ENCODE results near the gene PHEX. TPM values are rescaled to one million over a fixed set of nuclear protein-coding genes. Genes with fewer than 3 reads are reported as not detected.

The PHEX gene
- total and polyA plus RNA-seq, 12 donors, result 0.07 to 0.33 (median 0.10) TPM; not detected in 1

DNA sequence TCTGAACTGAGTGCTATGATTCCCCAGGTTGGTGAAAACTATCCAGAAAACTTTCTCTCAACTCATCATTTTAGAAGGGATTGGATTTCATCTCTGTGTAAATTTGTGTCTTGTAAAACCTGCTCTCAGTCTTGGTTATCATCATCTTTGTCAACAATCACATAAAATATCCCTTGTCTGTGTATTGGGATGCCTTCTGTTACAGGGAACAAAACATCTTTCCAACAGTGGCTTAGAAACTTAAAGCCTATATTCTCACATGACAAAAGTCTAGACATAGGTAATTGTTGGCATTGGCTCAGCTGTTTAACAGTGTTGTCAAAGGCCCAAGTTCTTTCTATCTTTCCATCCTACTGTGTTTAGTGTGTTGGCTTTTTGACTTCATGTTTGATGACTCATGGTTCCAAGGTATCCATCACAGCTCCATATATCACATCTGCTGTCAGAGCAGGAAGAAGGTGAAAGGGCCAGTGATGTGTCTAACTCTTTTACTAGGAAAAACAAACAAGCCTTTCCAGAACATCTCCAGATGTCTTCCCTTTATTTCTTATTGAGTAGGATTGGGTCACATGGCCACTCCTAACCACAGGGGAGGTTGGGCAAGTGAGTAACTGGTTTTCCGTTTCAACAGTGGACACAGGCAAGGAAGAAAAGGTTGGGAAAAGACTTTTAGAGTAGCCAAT is 65.0 kb downstream of the PHEX start:
- H3K9me3 ChIP-seq (replicated peaks in 1 of 3), result no peaks in the 10 kb centered on the region
- intact Hi-C loops (cut with DNase I), result no loop called here

DNA sequence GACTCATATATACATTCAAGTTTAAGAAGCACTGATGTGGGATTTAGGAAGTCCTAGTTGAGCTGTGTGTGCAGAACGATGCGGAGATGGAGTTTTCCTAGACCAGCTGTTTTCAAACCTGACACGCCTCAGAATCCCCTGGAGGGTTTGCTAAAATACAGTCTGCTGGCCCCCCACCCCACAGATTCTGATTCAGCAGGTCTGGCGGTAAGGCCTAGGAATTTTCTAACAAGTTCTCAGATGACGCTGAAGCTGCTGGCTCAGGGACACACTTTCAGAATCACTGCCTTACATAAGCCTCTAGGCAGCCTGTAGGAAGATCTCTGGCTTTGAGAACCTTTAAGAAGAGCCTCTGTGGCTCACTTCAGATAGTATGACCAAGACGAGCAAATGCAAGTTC is 73.1 kb downstream of the PHEX start:
- no peaks in the 10 kb centered on the region for H3K36me3 ChIP-seq (replicated peaks in 1 of 2)
- no peak for DNase-seq
- H3K9me3 ChIP-seq (replicated peaks in 1 of 3), result no peaks in the 10 kb centered on the region
- WGBS, 4 donors, result 68 to 100% (median 83%) methylated on average over 4 to 6 of the region's 6 CpGs
- H3K27me3 ChIP-seq, result no peaks in the 10 kb centered on the region
- intact Hi-C loops (cut with DNase I), result no loop called here
- H3K27ac ChIP-seq, result no peak overlapping the region
- no peaks in the 10 kb centered on the region for H3K4me1 ChIP-seq (replicated peaks in 1 of 2)
- no peak for TF ChIP-seq POLR2A (IDR thresholded peaks at IDR 0.05)
- no peak overlapping the region for H3K4me3 ChIP-seq

More for the DNA sequence above, 65.0 kb downstream of the PHEX start:
- H3K4me3 ChIP-seq, result no peak overlapping the region
- H3K27me3 ChIP-seq, result peaks cover 6% of the 10 kb centered on the region
- TF ChIP-seq, protein P1, sequence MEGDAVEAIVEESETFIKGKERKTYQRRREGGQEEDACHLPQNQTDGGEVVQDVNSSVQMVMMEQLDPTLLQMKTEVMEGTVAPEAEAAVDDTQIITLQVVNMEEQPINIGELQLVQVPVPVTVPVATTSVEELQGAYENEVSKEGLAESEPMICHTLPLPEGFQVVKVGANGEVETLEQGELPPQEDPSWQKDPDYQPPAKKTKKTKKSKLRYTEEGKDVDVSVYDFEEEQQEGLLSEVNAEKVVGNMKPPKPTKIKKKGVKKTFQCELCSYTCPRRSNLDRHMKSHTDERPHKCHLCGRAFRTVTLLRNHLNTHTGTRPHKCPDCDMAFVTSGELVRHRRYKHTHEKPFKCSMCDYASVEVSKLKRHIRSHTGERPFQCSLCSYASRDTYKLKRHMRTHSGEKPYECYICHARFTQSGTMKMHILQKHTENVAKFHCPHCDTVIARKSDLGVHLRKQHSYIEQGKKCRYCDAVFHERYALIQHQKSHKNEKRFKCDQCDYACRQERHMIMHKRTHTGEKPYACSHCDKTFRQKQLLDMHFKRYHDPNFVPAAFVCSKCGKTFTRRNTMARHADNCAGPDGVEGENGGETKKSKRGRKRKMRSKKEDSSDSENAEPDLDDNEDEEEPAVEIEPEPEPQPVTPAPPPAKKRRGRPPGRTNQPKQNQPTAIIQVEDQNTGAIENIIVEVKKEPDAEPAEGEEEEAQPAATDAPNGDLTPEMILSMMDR (IDR thresholded peaks at IDR 0.05), result no peak
- no peak for TF ChIP-seq POLR2A (IDR thresholded peaks at IDR 0.05)
- no peaks in the 10 kb centered on the region for H3K36me3 ChIP-seq (replicated peaks in 1 of 2)
- no peak for DNase-seq
- H3K4me1 ChIP-seq (replicated peaks in 1 of 2), result no peaks in the 10 kb centered on the region
- no peak overlapping the region for H3K27ac ChIP-seq
- 52 to 91% (median 67%) methylated on average over 1 of the region's 1 CpG for WGBS, 4 donors

DNA sequence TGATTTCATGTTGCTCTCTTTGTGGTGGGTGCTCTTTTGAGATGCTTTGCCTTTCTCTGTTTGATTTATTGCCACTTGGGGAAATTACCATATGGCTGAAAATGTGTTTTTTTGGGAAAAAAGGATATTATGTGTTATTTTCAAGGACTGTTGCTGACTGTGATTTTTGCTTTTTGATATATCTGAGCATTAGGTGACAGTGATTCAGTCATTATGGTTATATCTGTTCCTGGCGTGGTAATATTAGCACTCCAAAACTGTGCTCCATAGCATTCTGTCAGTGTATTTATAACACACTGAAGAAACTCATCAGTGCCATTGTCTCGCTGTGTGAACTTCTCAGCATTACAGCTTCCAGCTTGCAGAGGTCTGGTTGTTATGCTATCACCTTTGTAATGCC is 73.8 kb downstream of the PHEX start:
- TF ChIP-seq POLR2A (IDR thresholded peaks at IDR 0.05), result no peak
- TF ChIP-seq, protein P1 (IDR thresholded peaks at IDR 0.05), result no peak
- DNase-seq, result no peak
- 71 to 100% (median 88%) methylated on average over 2 of the region's 2 CpGs for WGBS, 4 donors
- Histone ChIP-seq H3K9me3 (replicated peaks in 1 of 3) (no peaks in the 10 kb centered on the region), H3K27ac (no peak overlapping the region), H3K4me3 (no peak overlapping the region), H3K27me3 (no peaks in the 10 kb centered on the region), H3K36me3 (replicated peaks in 1 of 2) (no peaks in the 10 kb centered on the region), H3K4me1 (replicated peaks in 1 of 2) (no peaks in the 10 kb centered on the region)
- intact Hi-C loops (cut with DNase I), result no loop called here

DNA sequence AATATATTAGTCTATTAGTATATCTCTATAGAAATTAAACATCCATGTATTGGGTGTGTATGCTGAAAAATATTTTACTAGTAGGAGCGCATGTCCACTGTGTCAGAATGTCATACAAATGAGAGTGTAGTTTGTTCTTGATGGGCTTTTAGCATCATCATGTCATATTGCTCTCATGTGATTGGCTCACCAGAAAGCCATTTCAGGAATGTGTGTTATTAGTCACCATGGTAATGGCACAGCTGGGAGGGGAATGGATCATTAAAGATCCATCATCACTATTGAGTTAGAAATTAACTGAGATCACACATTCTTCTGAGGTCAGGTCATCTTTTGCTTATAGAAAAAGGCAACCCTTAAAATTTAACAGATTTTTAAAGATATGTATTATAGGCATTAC is 77.3 kb downstream of the PHEX start:
- DNase-seq, result no peak
- H3K27ac ChIP-seq, result no peak overlapping the region
- H3K9me3 ChIP-seq (replicated peaks in 1 of 3), result no peaks in the 10 kb centered on the region
- peaks cover 7% of the 10 kb centered on the region for H3K27me3 ChIP-seq
- intact Hi-C loops (cut with DNase I), result no loop called here
- H3K4me1 ChIP-seq (replicated peaks in 1 of 2), result no peaks in the 10 kb centered on the region
- TF ChIP-seq, protein P1 (IDR thresholded peaks at IDR 0.05), result no peak
- TF ChIP-seq POLR2A (IDR thresholded peaks at IDR 0.05), result no peak
- H3K36me3 ChIP-seq (replicated peaks in 1 of 2), result no peaks in the 10 kb centered on the region
- H3K4me3 ChIP-seq, result no peak overlapping the region
- 88 to 100% (median 96%) methylated on average over 1 of the region's 1 CpG for WGBS, 4 donors

All from adrenal gland (tissue), 12 donors.